HCT116 (cell line): ENCODE measurements around the gene LAD1. TPM values are rescaled to one million over a fixed set of nuclear protein-coding genes. Genes with fewer than 3 reads are reported as not detected.

Experiments used
- ATAC-seq: fragments of 200-7000 bp; cut with Tn5 transposase; 2 replicates; pipeline ENCODE4 v1.9.1; 2020; ENCODE audit warnings: mild to moderate bottlenecking, moderate library complexity
- BruUV-seq: library from RNA; stranded (reverse); fragments of 400-500 nt; replicated peaks from 2 replicates; lab custom pipeline; 2021; lab: Mats Ljungman, UMichigan
- CTCF ChIA-PET: fragments of 300-600 bp; sonication (Branson Sonifier 250); formaldehyde crosslinking; loops from one replicate; lab custom pipeline; 2021; ENCODE audit warnings: antibody characterized with exemption; lab: Charles Lee
- POLR2A ChIA-PET: fragments of 300-600, 350-600 bp; sonication (Branson Sonifier 250); formaldehyde crosslinking; loops from one replicate; lab custom pipeline; 2021; ENCODE audit warnings: antibody characterized with exemption; lab: Charles Lee
- RAD21 ChIA-PET, 2 experiments: fragments of 300-600 bp; sonication (Branson Sonifier 250); formaldehyde crosslinking; loops; one replicate each; lab custom pipeline; 2023; ENCODE audit warnings: low total read pairs in 2 of 2; ENCODE audit not compliant: uncharacterized antibody in 2 of 2, unreplicated experiment in 2 of 2, low non-redundant PET in 1 of 2; lab: Charles Lee
- DNase-seq: peaks from one replicate; pipeline ENCODE4 v3.0.0-alpha.2; 2010; ENCODE audit warnings: low read depth, low spot score
- H2AFZ ChIP-seq: fragments of 200-600 bp; shearing (Covaris generic), sonication (generic); 2 replicates; pipeline ENCODE4 v1.6.1; 2017; ENCODE audit warnings: low read depth, mixed run types, mixed read lengths, antibody characterized with exemption, low read length; ENCODE audit not compliant: poor library complexity, severe bottlenecking
- H3K27ac ChIP-seq: 2 replicates; pipeline ENCODE4 v1.5.1; 2012; ENCODE audit warnings: low read depth, low read length
- H3K27me3 ChIP-seq: fragments of 200-600 bp; sonication (generic); 2 replicates; pipeline ENCODE4 v1.6.1; 2016; ENCODE audit warnings: mixed run types, low read length, mixed read lengths; ENCODE audit not compliant: insufficient read depth
- H3K36me3 ChIP-seq, 2 experiments: fragments of 200-500 bp in 1 of 2; fragments of 200-600 bp in 1 of 2; sonication (Bioruptor generic) in 1 of 2; sonication (generic) in 1 of 2; 2 replicates each; pipeline versions ENCODE4 v1.5.1 to v1.6.1; 2014 to 2016; ENCODE audit warnings: low read length in 2 of 2, inconsistent platforms in 1 of 2, mixed read lengths in 1 of 2, mixed run types in 1 of 2; ENCODE audit not compliant: insufficient read depth in 2 of 2, control insufficient read depth in 1 of 2
- H3K4me1 ChIP-seq, 2 experiments: fragments of 200-600 bp in 1 of 2; sonication (generic) in 1 of 2; 2 replicates each; pipeline versions ENCODE4 v1.5.1 to v1.6.1; 2012 to 2017; ENCODE audit warnings: low read length in 2 of 2, inconsistent platforms in 1 of 2, mild to moderate bottlenecking in 1 of 2, mixed read lengths in 1 of 2, mixed run types in 1 of 2, moderate library complexity in 1 of 2; ENCODE audit not compliant: insufficient read depth in 2 of 2, control insufficient read depth in 1 of 2
- H3K4me2 ChIP-seq: fragments of 200-600 bp; sonication (generic); 2 replicates; pipeline ENCODE4 v1.6.1; 2017; ENCODE audit warnings: mixed run types, low read length, mixed read lengths
- H3K4me3 ChIP-seq, 2 experiments: fragments of 200-600 bp in 1 of 2; sonication (generic) in 1 of 2; replicated peaks in 1 of 2; 2 replicates each; pipeline ENCODE4 v1.5.1; 2011 to 2016; ENCODE audit warnings: low read length in 2 of 2, control low read depth in 1 of 2, low read depth in 1 of 2, mild to moderate bottlenecking in 1 of 2, mixed read lengths in 1 of 2, mixed run types in 1 of 2
- H3K79me2 ChIP-seq: fragments of 200-600 bp; sonication (generic); 2 replicates; pipeline ENCODE4 v1.6.1; 2017; ENCODE audit warnings: mild to moderate bottlenecking, mixed run types, low read length, moderate library complexity, mixed read lengths; ENCODE audit not compliant: insufficient read depth
- H3K9ac ChIP-seq: fragments of 200-600 bp; sonication (generic); 2 replicates; pipeline ENCODE4 v1.6.1; 2016; ENCODE audit warnings: low read length, mixed read lengths
- H3K9me2 ChIP-seq: fragments of 200-600 bp; sonication (generic), shearing (Covaris generic); 2 replicates; pipeline ENCODE4 v1.6.1; 2017; ENCODE audit warnings: mixed run types, mild to moderate bottlenecking, moderate library complexity; ENCODE audit not compliant: insufficient read depth
- H3K9me3 ChIP-seq, 2 experiments: fragments of 200-500 bp in 1 of 2; fragments of 200-600 bp in 1 of 2; sonication (Bioruptor generic) in 1 of 2; sonication (generic) in 1 of 2; 2 replicates each; pipeline ENCODE4 v1.6.1; 2014 to 2017; ENCODE audit warnings: low read length in 2 of 2, mixed read lengths in 2 of 2, inconsistent platforms in 1 of 2, low read depth in 1 of 2, mild to moderate bottlenecking in 1 of 2, mixed run types in 1 of 2, moderate library complexity in 1 of 2; ENCODE audit not compliant: control insufficient read depth in 1 of 2, insufficient read depth in 1 of 2
- H4K20me1 ChIP-seq: fragments of 200-600 bp; sonication (generic), shearing (Covaris generic); 2 replicates; pipeline ENCODE4 v1.6.1; 2017; ENCODE audit warnings: mixed run types, mild to moderate bottlenecking, moderate library complexity; ENCODE audit not compliant: insufficient read depth
- EGR1 ChIP-seq: IDR thresholded peaks from 2 replicates; pipeline ENCODE4 v1.6.1; 2012; ENCODE audit warnings: low read depth
- EZH2phosphoT487 ChIP-seq: fragments of 200-600 bp; IDR thresholded peaks from 2 replicates; pipeline ENCODE4 v1.6.1; 2018; ENCODE audit warnings: antibody characterized with exemption, borderline replicate concordance
- FOSL1 ChIP-seq: IDR thresholded peaks from 2 replicates; pipeline ENCODE4 v1.6.1; 2012; ENCODE audit warnings: low read depth
- JUND ChIP-seq: IDR thresholded peaks from 2 replicates; pipeline ENCODE4 v1.6.1; 2012
- POLR2A ChIP-seq: IDR thresholded peaks from 2 replicates; pipeline ENCODE4 v1.7.0; 2011; ENCODE audit warnings: borderline replicate concordance; ENCODE audit not compliant: insufficient read depth, insufficient read length; ENCODE audit errors: extremely low read depth
- POLR2AphosphoS5 ChIP-seq: IDR thresholded peaks from 2 replicates; pipeline ENCODE4 v1.6.1; 2011; ENCODE audit warnings: mild to moderate bottlenecking, low read depth, low read length, moderate library complexity
- SIN3A ChIP-seq: IDR thresholded peaks from 2 replicates; pipeline ENCODE4 v1.6.1; 2012; ENCODE audit warnings: low read depth
- TCF7L2 ChIP-seq: IDR thresholded peaks from 2 replicates; pipeline ENCODE4 v1.7.0; 2011; ENCODE audit warnings: borderline replicate concordance, inconsistent platforms; ENCODE audit not compliant: insufficient read depth, insufficient read length; ENCODE audit errors: extremely low read depth
- ZBTB33 ChIP-seq: IDR thresholded peaks from 2 replicates; pipeline ENCODE4 v1.6.1; 2011; ENCODE audit warnings: mild to moderate bottlenecking, low read length, moderate library complexity; ENCODE audit not compliant: insufficient replicate concordance; ENCODE audit errors: extremely low read depth
- ZNF274 ChIP-seq: fragments of 200-500 bp; sonication (Bioruptor generic); IDR thresholded peaks from 2 replicates; pipeline ENCODE4 v1.6.1; 2014; ENCODE audit warnings: mild to moderate bottlenecking, low read depth, low read length, inconsistent platforms
- intact Hi-C: fragments of 100-400 bp; cut with micrococcal nuclease; formaldehyde crosslinking; loops from 2 replicates; pipeline ENCODE4 v1.10.0; 2022
- total RNA-seq: library from RNA; stranded (reverse); gene quantifications from one replicate; pipeline ENCODE4 v1.2.1, GENCODE V29; 2021; ENCODE audit not compliant: unreplicated experiment
- TF ChIP-seq, protein P1 (sequence below): IDR thresholded peaks from 2 replicates; pipeline ENCODE4 v1.6.1; 2012
- TF ChIP-seq, protein P2 (sequence below): IDR thresholded peaks from 2 replicates; pipeline ENCODE4 v1.6.1; 2012; ENCODE audit warnings: low read depth

LAD1 gene
- total RNA-seq, 1 experiment from 2014 or later = 56.1 TPM

DNA sequence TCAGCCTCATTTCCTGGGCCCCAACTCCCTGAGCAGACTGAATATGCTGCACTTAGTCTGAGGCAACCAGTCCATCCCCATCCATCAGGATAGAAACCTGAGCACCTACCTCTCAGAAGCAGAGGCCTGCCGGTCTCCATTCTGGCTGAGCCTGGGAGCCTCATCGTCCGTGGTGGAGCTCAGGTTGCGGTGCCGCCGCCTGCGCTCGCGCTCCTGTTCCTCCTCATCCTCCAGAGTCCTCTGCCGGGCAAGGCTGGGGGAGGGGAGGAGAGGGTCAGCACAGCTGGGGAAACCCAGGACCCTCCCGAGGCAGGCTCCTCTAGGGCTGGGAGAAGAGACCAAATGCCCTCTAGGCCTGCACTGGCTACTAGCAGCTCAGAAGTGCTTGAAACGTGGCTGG is 10.1 kb downstream of the LAD1 start:
- H3K9me3 ChIP-seq = no peaks in the 10 kb centered on the region
- H2AFZ ChIP-seq = no peak overlapping the region
- H3K9ac ChIP-seq = no peak overlapping the region
- ChIA-PET POLR2A (no interaction called here), CTCF (interaction anchor here (1.5 to 3.5 kb wide), 2 partner anchors 11 to 13 kb away, joined by 3 to 10 read pairs; no protein-coding TSS in a partner anchor), RAD21 (no interaction called here)
- DNase-seq (no peak), ATAC-seq (no peak)
- no peaks in the 10 kb centered on the region; the same call in 1 of the 2 replicates for H4K20me1 ChIP-seq
- no TSS peak for BruUV-seq
- H3K4me1 ChIP-seq = peaks cover 0 to 9% of the 10 kb centered on the region in 2 experiments; a peak in 1 of 4 replicates
- H3K9me2 ChIP-seq = no peaks in the 10 kb centered on the region
- TF ChIP-seq ZBTB33 (no peak), SIN3A (no peak), FOSL1 (no peak), EZH2phosphoT487 (no peak), TCF7L2 (no peak), POLR2A (no peak)
- peaks cover 45% of the 10 kb centered on the region for H3K79me2 ChIP-seq
- H3K27ac ChIP-seq = no peak overlapping the region
- no peaks in the 10 kb centered on the region for H3K27me3 ChIP-seq
- intact Hi-C loops = no loop called here
- H3K4me3 ChIP-seq = no peak overlapping the region
- H3K36me3 ChIP-seq = peaks cover 14 to 37% of the 10 kb centered on the region in 2 experiments; a peak in 3 of 4 replicates
- H3K4me2 ChIP-seq = no peak overlapping the region

DNA sequence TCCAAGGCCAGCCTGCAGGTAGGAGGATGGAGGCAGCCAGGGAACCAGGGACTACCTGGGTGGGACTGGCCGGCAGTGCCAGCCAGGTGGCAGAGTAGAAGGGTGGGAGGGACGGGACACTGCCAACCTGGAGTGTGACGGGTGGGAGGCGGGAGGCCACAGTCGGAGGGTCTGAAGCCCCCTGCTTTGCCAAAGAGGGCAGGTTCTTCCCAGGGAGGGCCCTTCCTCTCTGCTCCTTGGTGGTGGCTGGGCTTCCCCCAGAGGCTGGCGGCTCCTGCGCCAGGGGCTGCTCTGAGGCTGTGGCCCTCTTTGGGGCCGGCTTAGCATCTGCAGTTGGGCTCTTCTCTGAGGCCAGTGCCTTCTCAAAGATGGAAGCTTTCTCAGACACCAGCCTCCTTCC is 12.9 kb downstream of the LAD1 start:
- Histone ChIP-seq H4K20me1 (no peaks in the 10 kb centered on the region; the same call in 1 of the 2 replicates), H3K36me3 (peaks cover 14 to 47% of the 10 kb centered on the region in 2 experiments; a peak in 3 of 4 replicates), H3K4me2 (no peak overlapping the region), H3K79me2 (peaks cover 17% of the 10 kb centered on the region), H2AFZ (no peak overlapping the region), H3K27ac (no peak overlapping the region), H3K9ac (no peak overlapping the region), H3K4me1 (no peaks in the 10 kb centered on the region), H3K27me3 (no peaks in the 10 kb centered on the region), H3K9me3 (no peaks in the 10 kb centered on the region), H3K4me3 (no peak overlapping the region), H3K9me2 (no peaks in the 10 kb centered on the region)
- BruUV-seq = no TSS peak
- ChIA-PET RAD21 (no interaction called here), POLR2A (no interaction called here), CTCF (interaction anchor here (1.0 to 2.5 kb wide), 5 partner anchors 8 to 62 kb away, joined by 3 to 9 read pairs (median 4); no protein-coding TSS in a partner anchor)
- ATAC-seq (no peak), DNase-seq (no peak)
- intact Hi-C loops = no loop called here
- no peak for TF ChIP-seq SIN3A
- TF ChIP-seq, protein P1, sequence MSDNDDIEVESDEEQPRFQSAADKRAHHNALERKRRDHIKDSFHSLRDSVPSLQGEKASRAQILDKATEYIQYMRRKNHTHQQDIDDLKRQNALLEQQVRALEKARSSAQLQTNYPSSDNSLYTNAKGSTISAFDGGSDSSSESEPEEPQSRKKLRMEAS = no peak
- TF ChIP-seq, protein P2, sequence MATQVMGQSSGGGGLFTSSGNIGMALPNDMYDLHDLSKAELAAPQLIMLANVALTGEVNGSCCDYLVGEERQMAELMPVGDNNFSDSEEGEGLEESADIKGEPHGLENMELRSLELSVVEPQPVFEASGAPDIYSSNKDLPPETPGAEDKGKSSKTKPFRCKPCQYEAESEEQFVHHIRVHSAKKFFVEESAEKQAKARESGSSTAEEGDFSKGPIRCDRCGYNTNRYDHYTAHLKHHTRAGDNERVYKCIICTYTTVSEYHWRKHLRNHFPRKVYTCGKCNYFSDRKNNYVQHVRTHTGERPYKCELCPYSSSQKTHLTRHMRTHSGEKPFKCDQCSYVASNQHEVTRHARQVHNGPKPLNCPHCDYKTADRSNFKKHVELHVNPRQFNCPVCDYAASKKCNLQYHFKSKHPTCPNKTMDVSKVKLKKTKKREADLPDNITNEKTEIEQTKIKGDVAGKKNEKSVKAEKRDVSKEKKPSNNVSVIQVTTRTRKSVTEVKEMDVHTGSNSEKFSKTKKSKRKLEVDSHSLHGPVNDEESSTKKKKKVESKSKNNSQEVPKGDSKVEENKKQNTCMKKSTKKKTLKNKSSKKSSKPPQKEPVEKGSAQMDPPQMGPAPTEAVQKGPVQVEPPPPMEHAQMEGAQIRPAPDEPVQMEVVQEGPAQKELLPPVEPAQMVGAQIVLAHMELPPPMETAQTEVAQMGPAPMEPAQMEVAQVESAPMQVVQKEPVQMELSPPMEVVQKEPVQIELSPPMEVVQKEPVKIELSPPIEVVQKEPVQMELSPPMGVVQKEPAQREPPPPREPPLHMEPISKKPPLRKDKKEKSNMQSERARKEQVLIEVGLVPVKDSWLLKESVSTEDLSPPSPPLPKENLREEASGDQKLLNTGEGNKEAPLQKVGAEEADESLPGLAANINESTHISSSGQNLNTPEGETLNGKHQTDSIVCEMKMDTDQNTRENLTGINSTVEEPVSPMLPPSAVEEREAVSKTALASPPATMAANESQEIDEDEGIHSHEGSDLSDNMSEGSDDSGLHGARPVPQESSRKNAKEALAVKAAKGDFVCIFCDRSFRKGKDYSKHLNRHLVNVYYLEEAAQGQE = no peak
- no peak for TF ChIP-seq ZBTB33
- TF ChIP-seq EGR1 = no peak
- no peak for TF ChIP-seq JUND
- no peak for TF ChIP-seq POLR2AphosphoS5
- no peak for TF ChIP-seq ZNF274
